GF-D8 (cell line): ENCODE measurements around the gene KLHL29.

Source experiments
- DNase-seq: peaks from one replicate; lab custom pipeline; 2025; lab: John Stamatoyannopoulos, UW

The KLHL29 gene

GRCh38 chr2:23422089-23423061 lies 37.4 kb downstream of the KLHL29 start:
- DNase-seq, result no peak

- no peak for DNase-seq
Measured at GRCh38 chr2:23423062-23423872, 38.3 kb downstream of the KLHL29 start.

- DNase-seq, result no peak
Measured at GRCh38 chr2:23423873-23424680, 39.1 kb downstream of the KLHL29 start.

- DNase-seq, result no peak
Measured at GRCh38 chr2:23425338-23425871, 40.4 kb downstream of the KLHL29 start.

GRCh38 chr2:23425885-23426262 lies 40.9 kb downstream of the KLHL29 start:
- no peak for DNase-seq

- DNase-seq, result no peak
Measured at GRCh38 chr2:23426263-23426905, 41.4 kb downstream of the KLHL29 start.

- no peak for DNase-seq
Measured at GRCh38 chr2:23427350-23427749, 42.4 kb downstream of the KLHL29 start.

GRCh38 chr2:23427976-23428375 lies 43.0 kb downstream of the KLHL29 start:
- no peak for DNase-seq

GRCh38 chr2:23429036-23429435 lies 44.1 kb downstream of the KLHL29 start:
- DNase-seq, result no peak

GRCh38 chr2:23430263-23430662 lies 45.3 kb downstream of the KLHL29 start:
- no peak for DNase-seq

- DNase-seq, result no peak
Measured at GRCh38 chr2:23432531-23432930, 47.6 kb downstream of the KLHL29 start.

- no peak for DNase-seq
Measured at GRCh38 chr2:23433282-23433681, 48.3 kb downstream of the KLHL29 start.

- DNase-seq, result no peak
Measured at GRCh38 chr2:23434721-23435121, 49.7 kb downstream of the KLHL29 start.

GRCh38 chr2:23435250-23436035 lies 50.5 kb downstream of the KLHL29 start:
- no peak for DNase-seq

- DNase-seq, result no peak
Measured at GRCh38 chr2:23436346-23437098, 51.5 kb downstream of the KLHL29 start.

GRCh38 chr2:23441414-23441813 lies 56.4 kb downstream of the KLHL29 start:
- no peak for DNase-seq

GRCh38 chr2:23445450-23445868 lies 60.5 kb downstream of the KLHL29 start:
- no peak for DNase-seq

GRCh38 chr2:23446916-23447315 lies 61.9 kb downstream of the KLHL29 start:
- DNase-seq, result no peak

GRCh38 chr2:23447405-23447804 lies 62.4 kb downstream of the KLHL29 start:
- no peak for DNase-seq

- DNase-seq, result no peak
Measured at GRCh38 chr2:23448906-23449305, 63.9 kb downstream of the KLHL29 start.
